ENCODE data around the gene SUCNR1.
"Not testable (repeated sequence)": the region's sequence is repeated elsewhere in the genome, so short reads cannot be mapped to it uniquely, and the experiment has no call there.

The SUCNR1 gene

GRCh38 chr3:151898121-151898520 is 24.7 kb downstream of the SUCNR1 start:
- DNase-seq; in situ Hi-C loops (cut with HindIII; ENCODE audit: low pct_ligation_motif_present, low pct_unique_long_range_greater_than_20kb, low sequenced_read_pairs): not testable (repeated sequence)

GRCh38 chr3:151898564-151899261 is 25.3 kb downstream of the SUCNR1 start:
- in situ Hi-C loops (cut with HindIII; ENCODE audit: low pct_ligation_motif_present, low pct_unique_long_range_greater_than_20kb, low sequenced_read_pairs); DNase-seq: not testable (repeated sequence)

DNA sequence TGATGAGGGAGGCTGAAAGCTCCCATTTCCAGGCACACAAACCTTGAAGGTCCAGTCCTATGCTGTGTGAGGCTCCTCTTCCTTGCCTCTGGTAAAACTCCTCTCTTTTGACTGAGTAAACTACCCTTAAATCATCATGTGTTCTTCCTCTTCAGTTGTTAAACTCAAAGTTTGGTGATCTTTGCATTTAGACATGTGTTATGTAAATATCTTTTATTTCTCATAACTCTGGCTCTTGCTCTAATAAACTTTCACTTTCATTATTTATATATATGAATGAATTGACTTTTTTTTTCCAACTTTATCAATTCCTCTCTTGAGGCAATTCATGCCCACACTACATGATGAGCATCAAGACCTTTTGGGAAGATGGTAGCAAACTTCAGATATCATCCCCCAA is 26.6 kb downstream of the SUCNR1 start:
- in situ Hi-C loops (cut with HindIII; ENCODE audit: low pct_ligation_motif_present, low pct_unique_long_range_greater_than_20kb, low sequenced_read_pairs), result no loop called here
- DNase-seq, result no peak

DNA sequence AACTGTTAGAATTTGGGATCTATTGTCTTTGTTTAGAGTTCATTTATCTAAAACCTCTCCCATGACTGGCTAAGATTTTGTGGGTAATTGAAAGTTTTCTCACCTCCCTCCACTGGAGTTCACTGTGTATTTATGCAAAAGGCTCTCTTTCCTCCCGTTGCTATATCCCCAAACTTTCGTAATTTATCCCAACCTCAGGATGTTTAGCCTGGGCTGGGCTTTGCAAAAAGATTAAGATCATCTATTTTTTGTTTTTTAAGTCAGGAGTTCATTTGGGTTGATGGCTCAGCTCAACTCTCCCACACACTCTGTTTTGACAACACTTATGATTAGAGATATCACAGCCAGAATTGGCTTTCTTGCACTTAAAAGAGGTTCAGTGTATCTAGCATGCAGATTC is 27.0 kb downstream of the SUCNR1 start:
- DNase-seq, result no peak
- in situ Hi-C loops (cut with HindIII; ENCODE audit: low pct_ligation_motif_present, low pct_unique_long_range_greater_than_20kb, low sequenced_read_pairs), result no loop called here

- no peak for DNase-seq
- in situ Hi-C loops (cut with HindIII; ENCODE audit: low pct_ligation_motif_present, low pct_unique_long_range_greater_than_20kb, low sequenced_read_pairs), result no loop called here
Observed at GRCh38 chr3:151900884-151901643, 27.6 kb downstream of the SUCNR1 start.

DNA sequence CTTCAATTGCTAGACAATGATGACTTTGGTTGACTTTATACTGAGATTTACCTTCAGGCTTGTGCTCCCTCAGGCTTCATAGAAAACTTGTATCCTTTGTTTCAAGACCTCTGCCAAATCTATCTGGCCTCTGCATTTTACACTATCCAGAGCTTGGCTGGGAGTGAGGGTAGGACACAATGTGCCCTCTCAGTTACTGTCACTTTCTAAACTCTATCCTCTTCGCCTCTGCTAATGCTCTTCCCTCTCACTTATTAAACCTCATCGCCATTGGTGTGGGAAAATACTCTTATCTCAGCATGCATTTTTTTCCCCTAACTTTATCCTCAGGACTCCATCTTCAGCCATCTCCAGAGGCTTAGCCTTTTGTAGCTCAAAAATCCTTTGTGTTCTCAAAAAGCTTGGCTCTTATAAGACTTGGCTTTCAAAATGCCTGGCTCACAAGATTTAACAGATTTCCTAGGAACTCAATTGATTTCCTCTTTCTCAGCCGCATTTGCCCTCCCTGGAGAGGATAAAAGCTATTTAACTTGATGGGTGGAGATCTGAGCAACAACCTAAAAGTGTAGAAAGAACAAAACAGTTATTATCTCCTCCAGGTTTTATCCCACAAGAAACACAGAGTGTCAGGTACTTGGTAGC is 28.3 kb downstream of the SUCNR1 start:
- no peak for DNase-seq
- in situ Hi-C loops (cut with HindIII; ENCODE audit: low pct_ligation_motif_present, low pct_unique_long_range_greater_than_20kb, low sequenced_read_pairs), result no loop called here

DNA sequence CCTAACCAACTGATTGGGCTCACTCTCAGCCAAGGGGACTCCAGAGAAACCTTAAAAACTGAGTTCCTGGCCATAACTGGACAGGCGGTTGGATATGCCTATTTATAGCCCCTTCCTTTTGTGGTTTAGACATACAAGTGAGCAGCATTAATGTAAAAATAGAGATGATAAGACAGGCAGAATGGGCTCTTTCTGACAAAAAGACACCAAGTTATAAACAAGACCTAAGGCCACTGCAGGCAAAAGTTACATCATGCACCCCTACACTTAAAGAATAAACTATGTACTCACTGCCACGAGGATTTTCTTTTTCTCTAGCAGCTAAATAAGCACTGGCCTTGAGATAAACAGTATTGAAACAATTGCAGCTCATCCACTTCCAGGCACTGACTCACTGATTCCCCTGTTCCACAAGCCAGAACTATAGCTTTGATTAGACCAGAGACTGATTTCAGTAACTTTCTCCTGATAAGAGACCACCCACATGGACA is 30.1 kb downstream of the SUCNR1 start:
- in situ Hi-C loops (cut with HindIII; ENCODE audit: low pct_ligation_motif_present, low pct_unique_long_range_greater_than_20kb, low sequenced_read_pairs), result no loop called here
- DNase-seq, result no peak

- in situ Hi-C loops (cut with HindIII; ENCODE audit: low pct_ligation_motif_present, low pct_unique_long_range_greater_than_20kb, low sequenced_read_pairs), result no loop called here
- no peak for DNase-seq
Observed at GRCh38 chr3:151905647-151906046, 32.2 kb downstream of the SUCNR1 start.

GRCh38 chr3:151906751-151907150 is 33.3 kb downstream of the SUCNR1 start:
- in situ Hi-C loops (cut with HindIII; ENCODE audit: low pct_ligation_motif_present, low pct_unique_long_range_greater_than_20kb, low sequenced_read_pairs), result no loop called here
- DNase-seq, result no peak

DNA sequence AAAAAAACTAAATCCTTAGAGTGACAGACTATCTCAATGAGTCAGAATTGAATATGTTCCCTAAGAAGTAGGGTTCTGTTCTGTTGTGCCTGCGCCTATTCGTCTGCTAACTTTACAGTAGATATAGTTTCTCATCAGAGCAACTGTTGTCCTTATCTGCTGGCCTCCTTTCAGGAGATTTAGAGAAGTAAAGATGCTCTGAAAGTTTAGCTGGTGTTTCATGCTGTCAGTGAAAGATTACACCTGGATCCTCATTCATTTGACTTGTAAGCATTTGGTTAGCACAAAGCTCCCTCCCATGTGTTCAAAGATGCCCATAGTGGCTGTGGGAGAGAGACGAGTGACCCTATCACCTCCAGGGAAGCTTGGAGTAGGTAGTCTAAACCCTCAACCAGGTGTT is 35.0 kb downstream of the SUCNR1 start:
- DNase-seq, result no peak
- in situ Hi-C loops (cut with HindIII; ENCODE audit: low pct_ligation_motif_present, low pct_unique_long_range_greater_than_20kb, low sequenced_read_pairs), result no loop called here

DNA sequence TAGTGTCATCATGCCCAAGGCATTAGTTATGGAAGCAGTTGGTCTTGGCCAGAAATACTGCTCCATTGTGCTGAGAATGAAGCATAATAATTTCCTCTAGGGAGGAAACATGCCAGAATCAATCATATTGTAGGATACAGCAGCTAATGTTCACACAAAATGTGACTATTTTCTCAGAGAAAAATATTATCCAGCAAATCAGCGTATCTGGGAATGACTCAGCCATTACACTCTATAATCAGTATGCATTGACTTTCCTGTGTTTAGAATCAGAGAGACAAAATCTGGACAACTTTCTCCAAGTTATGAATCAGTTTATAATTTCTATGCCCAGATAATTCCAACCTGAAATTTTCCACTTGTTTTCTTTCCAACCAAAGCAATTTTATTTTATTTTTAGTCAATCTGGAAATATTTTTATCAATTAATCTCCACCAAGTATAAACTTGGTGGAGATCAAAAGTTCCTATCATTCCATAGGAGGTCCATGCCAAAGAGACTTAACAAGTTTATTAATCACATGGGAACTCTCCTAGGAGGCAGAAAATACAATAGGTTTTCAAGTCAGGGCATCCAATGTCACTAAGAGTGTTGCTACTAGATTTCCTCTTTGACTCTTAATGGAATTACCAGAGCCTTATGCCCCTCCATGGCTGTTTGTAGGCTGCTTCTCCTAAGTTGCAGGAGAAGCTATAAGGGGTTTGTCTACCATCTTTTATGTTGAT is 36.4 kb downstream of the SUCNR1 start:
- DNase-seq, result no peak
- in situ Hi-C loops (cut with HindIII; ENCODE audit: low pct_ligation_motif_present, low pct_unique_long_range_greater_than_20kb, low sequenced_read_pairs), result no loop called here

DNA sequence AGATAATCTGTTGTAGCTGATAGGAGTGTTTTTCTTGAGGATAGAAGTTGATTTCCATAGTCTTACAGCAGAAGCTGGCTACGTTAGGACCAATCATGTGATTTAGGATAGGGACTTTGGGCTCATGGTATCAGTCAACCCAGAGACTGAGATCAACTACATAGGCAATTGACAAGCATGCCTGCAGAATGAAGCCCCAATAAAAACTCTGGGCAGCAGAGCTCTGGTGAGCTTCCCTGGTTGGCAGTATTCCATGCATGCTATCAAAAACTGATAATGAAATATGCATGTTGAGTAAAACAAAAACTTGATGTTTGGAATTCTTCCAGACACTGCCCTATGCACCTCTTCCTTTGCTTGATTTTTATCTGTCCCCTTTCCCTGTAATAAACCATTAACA is 38.0 kb downstream of the SUCNR1 start:
- in situ Hi-C loops (cut with HindIII; ENCODE audit: low pct_ligation_motif_present, low pct_unique_long_range_greater_than_20kb, low sequenced_read_pairs), result no loop called here

DNA sequence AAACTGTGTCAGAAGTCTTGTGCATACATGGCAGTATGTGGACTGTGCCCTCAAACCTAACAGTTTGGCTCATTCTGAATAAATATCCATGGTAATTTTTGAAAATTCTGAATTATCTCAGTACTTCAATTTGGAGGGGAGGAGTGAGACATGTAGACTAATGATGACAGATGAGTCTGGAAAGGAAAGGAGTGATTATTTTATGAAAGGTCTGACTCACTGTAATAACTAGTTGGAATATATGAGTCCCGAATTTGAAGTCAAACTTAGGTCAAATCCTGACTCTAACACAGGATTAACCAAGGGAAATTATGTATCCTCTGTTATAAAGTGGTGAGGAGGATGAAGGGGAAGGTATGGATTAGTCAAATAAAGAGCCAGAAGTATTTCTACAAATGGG is 38.6 kb downstream of the SUCNR1 start:
- DNase-seq, result no peak
- in situ Hi-C loops (cut with HindIII; ENCODE audit: low pct_ligation_motif_present, low pct_unique_long_range_greater_than_20kb, low sequenced_read_pairs), result no loop called here

More for the DNA sequence above, 38.0 kb downstream of the SUCNR1 start:
- no peak for DNase-seq

GRCh38 chr3:151916781-151917180 is 43.3 kb downstream of the SUCNR1 start:
- in situ Hi-C loops (cut with HindIII; ENCODE audit: low pct_ligation_motif_present, low pct_unique_long_range_greater_than_20kb, low sequenced_read_pairs), result no loop called here
- DNase-seq, result no peak

DNA sequence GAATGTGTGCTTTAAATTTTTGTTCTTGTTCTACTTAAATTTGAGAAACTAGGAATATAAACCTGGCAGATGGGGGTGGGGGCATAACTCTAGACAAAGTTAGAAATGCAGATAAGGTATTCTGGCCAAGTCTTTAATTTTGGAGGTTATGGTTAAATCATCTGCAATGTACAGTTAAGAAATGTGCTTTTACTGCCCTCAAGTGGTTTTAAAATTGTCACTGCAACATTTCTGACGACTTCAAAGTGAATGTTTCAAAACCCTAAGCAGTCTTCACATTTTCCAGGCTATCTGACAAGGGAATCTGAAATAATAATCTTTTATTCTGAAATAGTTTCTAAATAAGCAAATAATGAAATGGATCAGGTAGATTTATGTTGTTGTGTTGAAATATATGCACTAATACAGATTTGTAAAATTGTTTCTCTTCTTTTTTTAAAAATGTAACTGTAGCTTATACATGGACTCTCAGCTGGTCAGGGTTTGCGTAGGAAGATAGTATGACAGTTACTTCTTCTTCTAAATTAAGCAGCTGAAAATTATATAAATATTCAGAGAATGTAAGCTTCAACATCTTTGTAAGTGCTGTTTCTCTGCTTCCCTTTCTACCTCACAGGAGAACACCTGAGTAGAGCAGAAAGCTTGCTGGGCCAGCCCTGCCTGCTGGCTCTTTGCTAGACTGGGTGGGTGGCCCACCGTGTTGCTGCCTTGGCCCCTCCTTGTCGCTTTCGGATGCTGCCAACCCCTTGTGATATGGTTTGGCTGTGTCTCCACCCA is 45.0 kb downstream of the SUCNR1 start:
- in situ Hi-C loops (cut with HindIII; ENCODE audit: low pct_ligation_motif_present, low pct_unique_long_range_greater_than_20kb, low sequenced_read_pairs), result no loop called here
- peak; percentile 50 for DNase-seq

DNA sequence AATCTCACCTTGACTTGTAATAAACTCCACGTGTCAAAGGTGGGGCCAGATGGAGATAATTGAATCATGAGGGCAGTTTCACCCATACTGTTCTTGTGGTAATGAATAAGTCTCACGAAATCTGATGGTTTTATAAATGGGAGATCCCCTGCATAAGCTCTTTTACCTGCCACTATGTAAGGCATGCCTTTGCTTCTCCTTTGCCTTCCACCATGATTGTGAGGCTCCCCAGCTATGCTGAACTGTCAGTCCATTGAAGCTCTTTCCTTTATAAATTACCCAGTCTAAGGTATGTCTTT is 45.5 kb downstream of the SUCNR1 start:
- in situ Hi-C loops (cut with HindIII; ENCODE audit: low pct_ligation_motif_present, low pct_unique_long_range_greater_than_20kb, low sequenced_read_pairs), result no loop called here
- no peak for DNase-seq

- in situ Hi-C loops (cut with HindIII; ENCODE audit: low pct_ligation_motif_present, low pct_unique_long_range_greater_than_20kb, low sequenced_read_pairs), result no loop called here
- DNase-seq, result no peak
Observed at GRCh38 chr3:151919446-151919845, 46.0 kb downstream of the SUCNR1 start.

DNA sequence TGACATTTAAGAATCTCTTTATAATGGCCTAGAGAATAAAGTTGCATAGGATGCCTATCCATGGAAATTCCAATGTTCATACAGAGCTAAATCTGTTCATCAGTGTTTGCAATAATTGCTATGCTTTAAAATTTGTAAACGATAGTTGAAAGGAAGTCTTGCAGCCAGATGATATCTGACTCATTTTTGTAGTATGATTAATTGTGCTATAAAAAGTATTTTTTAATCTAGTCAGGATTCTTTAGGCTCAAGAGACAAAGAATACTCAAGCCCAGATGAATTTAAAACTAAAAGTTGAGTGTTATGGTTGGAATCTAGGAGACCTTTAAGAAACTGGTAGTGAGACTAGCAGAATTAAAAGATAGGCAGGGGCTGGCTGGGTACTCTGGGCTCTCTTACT is 50.5 kb downstream of the SUCNR1 start:
- in situ Hi-C loops (cut with HindIII; ENCODE audit: low pct_ligation_motif_present, low pct_unique_long_range_greater_than_20kb, low sequenced_read_pairs), result no loop called here
- no peak for DNase-seq
